Measurements from ENCODE around the gene GTPBP4.

DNA sequence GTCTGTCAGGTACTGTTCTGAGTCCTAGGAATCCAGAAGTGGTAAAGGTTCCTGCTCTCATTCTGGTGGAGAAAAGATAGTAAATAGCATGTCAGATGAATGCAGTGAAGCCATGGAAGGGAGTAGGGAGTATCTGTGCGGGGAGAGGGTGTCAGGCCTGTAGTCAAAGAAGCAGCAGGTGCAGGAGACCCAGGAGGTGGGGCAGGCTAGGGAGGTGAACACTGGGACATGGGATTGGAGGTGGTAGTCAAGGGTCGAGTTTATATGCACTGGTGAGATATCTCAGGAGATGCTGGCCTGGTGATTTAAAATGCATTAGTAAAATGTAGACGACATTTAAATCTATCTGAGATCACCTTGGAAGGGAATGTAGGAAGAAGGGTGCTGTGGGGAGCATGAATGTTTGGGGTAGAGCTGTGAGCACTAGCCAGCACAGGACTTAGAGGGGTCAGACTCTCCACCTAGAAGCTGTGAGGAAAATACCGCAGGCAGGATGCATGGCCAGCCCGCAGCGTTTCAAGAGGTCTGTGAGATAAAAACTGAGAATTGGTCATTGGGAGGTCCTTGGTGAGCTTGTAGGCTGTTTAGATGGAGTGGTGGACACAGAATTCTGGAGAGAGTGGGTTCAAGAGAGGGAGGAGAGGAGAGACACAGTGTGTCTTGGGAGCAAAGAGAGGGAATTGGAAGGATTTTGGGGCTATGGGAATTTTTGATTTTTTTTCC is 6.8 kb downstream of the GTPBP4 start:
- TF ChIP-seq, protein P1, sequence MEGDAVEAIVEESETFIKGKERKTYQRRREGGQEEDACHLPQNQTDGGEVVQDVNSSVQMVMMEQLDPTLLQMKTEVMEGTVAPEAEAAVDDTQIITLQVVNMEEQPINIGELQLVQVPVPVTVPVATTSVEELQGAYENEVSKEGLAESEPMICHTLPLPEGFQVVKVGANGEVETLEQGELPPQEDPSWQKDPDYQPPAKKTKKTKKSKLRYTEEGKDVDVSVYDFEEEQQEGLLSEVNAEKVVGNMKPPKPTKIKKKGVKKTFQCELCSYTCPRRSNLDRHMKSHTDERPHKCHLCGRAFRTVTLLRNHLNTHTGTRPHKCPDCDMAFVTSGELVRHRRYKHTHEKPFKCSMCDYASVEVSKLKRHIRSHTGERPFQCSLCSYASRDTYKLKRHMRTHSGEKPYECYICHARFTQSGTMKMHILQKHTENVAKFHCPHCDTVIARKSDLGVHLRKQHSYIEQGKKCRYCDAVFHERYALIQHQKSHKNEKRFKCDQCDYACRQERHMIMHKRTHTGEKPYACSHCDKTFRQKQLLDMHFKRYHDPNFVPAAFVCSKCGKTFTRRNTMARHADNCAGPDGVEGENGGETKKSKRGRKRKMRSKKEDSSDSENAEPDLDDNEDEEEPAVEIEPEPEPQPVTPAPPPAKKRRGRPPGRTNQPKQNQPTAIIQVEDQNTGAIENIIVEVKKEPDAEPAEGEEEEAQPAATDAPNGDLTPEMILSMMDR (conservative IDR thresholded peaks at IDR 0.05) = no peak
- no peak for TF ChIP-seq EZH2 (IDR thresholded peaks at IDR 0.05; ENCODE audit: low read depth)

Measured in PC-9 (cell line).